Loucy (cell line): ENCODE measurements around the gene JAG2.

Experiments used
- EZH2phosphoT487 ChIP-seq: fragments of 200-600 bp; IDR thresholded peaks from 2 replicates; pipeline ENCODE4 v1.6.1; 2018; ENCODE audit warnings: antibody characterized with exemption, mild to moderate bottlenecking, moderate library complexity, borderline replicate concordance
- TF ChIP-seq, protein P1 (sequence below): fragments of 200-600 bp; sonication (generic); conservative IDR thresholded peaks from 2 replicates; pipeline ENCODE4 v1.5.1; 2014; ENCODE audit warnings: mild to moderate bottlenecking, antibody characterized with exemption, low read length

DNA sequence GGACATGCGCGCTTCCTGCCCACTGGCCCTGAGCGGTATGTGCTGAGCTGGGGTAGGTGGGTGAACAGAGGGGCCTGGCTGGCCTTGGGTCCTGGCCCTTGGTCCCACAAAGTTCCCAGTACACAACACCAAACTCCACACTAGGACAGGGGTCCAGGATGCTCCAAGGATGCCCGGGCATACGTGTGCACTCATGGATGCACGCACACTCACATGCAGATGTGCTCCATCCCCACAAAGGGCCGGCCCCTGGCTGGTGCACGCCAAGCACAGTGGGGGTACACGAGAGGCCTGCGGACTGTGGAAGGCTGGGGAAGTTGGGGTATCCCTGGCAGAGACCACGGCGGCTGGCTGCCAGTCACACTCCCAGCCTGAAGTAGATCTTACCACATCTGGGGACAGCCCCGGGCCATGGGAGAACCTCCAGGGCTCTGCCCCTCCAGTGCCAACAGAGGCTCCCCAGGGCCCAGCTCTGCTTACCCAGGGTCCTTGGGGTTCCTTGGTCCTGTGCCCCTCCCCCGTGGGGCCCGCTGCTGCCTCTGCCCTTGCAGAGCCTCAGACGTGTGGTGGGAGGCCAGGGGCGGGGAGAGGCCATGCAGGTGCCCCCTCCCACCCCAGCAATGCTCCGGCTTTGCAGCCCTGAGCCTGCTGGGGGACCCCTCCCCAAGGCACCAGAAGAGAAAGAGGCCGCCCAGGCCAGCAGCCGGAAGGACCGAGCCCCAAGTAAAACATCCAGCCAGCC lies 36.5 kb upstream of the JAG2 start:
- TF ChIP-seq EZH2phosphoT487 = no peak
- TF ChIP-seq, protein P1, sequence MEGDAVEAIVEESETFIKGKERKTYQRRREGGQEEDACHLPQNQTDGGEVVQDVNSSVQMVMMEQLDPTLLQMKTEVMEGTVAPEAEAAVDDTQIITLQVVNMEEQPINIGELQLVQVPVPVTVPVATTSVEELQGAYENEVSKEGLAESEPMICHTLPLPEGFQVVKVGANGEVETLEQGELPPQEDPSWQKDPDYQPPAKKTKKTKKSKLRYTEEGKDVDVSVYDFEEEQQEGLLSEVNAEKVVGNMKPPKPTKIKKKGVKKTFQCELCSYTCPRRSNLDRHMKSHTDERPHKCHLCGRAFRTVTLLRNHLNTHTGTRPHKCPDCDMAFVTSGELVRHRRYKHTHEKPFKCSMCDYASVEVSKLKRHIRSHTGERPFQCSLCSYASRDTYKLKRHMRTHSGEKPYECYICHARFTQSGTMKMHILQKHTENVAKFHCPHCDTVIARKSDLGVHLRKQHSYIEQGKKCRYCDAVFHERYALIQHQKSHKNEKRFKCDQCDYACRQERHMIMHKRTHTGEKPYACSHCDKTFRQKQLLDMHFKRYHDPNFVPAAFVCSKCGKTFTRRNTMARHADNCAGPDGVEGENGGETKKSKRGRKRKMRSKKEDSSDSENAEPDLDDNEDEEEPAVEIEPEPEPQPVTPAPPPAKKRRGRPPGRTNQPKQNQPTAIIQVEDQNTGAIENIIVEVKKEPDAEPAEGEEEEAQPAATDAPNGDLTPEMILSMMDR = no peak
